HepG2 (cell line): ENCODE results near the gene RBM47. TPM values are rescaled to one million over a fixed set of nuclear protein-coding genes. Genes with fewer than 3 reads are reported as not detected.

Experiments used
- ATAC-seq: fragments of 200-7000 bp; cut with Tn5 transposase; 3 replicates; pipeline ENCODE4 v1.9.1; 2020; ENCODE audit warnings: mild to moderate bottlenecking, moderate library complexity
- BruUV-seq: library from RNA; stranded (reverse); fragments of 400-500 nt; replicated peaks from 2 replicates; lab custom pipeline; 2021; lab: Mats Ljungman, UMichigan
- CTCF ChIA-PET: fragments of 300-600 bp; formaldehyde crosslinking; extraction: SDS; loops from one replicate; lab custom pipeline; 2021; ENCODE audit warnings: low total read pairs, inconsistent platforms, low intra/inter-chr PET ratio; lab: Yijun Ruan, JAX
- POLR2A ChIA-PET: fragments of 350-600 bp; sonication (Branson Sonifier 250); formaldehyde crosslinking; loops from one replicate; lab custom pipeline; 2020; ENCODE audit warnings: antibody characterized with exemption, inconsistent platforms; lab: Yijun Ruan, JAX
- DNase-seq: peaks from one replicate; pipeline ENCODE4 v3.0.0-alpha.2; 2015; ENCODE audit warnings: low spot score
- FAIRE-seq: peaks from 3 replicates; lab custom pipeline; 2011; peaks lifted over from hg19 to GRCh38; lab: Jason Lieb, UNC
- H2AFZ ChIP-seq: one replicate; pipeline ENCODE4 v1.6.1; 2011; ENCODE audit warnings: low read length, inconsistent platforms
- H3K27ac ChIP-seq: fragments of 300-600 bp; 3 replicates; pipeline ENCODE4 v1.8.0; 2011; ENCODE audit warnings: mixed run types, mild to moderate bottlenecking, mixed read lengths, low read length, inconsistent platforms; ENCODE audit not compliant: insufficient read depth; ENCODE audit errors: extremely low read length
- H3K27me3 ChIP-seq, 2 experiments: fragments of 200-600 bp in 1 of 2; 2 replicates in 1 of 2; 3 replicates in 1 of 2; pipeline versions ENCODE4 v1.6.0 to v1.8.0; 2011; ENCODE audit warnings: low read length in 2 of 2, mild to moderate bottlenecking in 2 of 2, moderate library complexity in 2 of 2, inconsistent platforms in 1 of 2; ENCODE audit not compliant: insufficient read depth in 2 of 2, control insufficient read depth in 1 of 2
- H3K36me3 ChIP-seq, 2 experiments: fragments of 200-600 bp in 1 of 2; replicated peaks in 1 of 2; 2 replicates in 1 of 2; 3 replicates in 1 of 2; pipeline versions ENCODE4 v1.5.1 to v1.8.0; 2011; ENCODE audit warnings: low read length in 2 of 2, inconsistent platforms in 1 of 2; ENCODE audit not compliant: insufficient read depth in 2 of 2, control insufficient read depth in 1 of 2
- H3K4me1 ChIP-seq: 2 replicates; pipeline ENCODE4 v1.5.1; 2012; ENCODE audit warnings: low read length, inconsistent platforms; ENCODE audit not compliant: insufficient read depth
- H3K4me2 ChIP-seq: 2 replicates; pipeline ENCODE4 v1.6.0; 2011; ENCODE audit warnings: low read depth, low read length, inconsistent platforms
- H3K4me3 ChIP-seq, 3 experiments: fragments of 200-600 bp in 1 of 3; sonication (generic), shearing (Covaris generic) in 1 of 3; replicated peaks in 1 of 3; 2 replicates each; pipeline ENCODE4 v1.5.1; 2011 to 2016; ENCODE audit warnings: low read length in 3 of 3, inconsistent platforms in 2 of 3, low read depth in 2 of 3, mild to moderate bottlenecking in 2 of 3, control low read depth in 1 of 3, mixed read lengths in 1 of 3; ENCODE audit not compliant: insufficient read depth in 1 of 3
- H3K79me2 ChIP-seq: one replicate; pipeline ENCODE4 v1.6.1; 2011; ENCODE audit warnings: low read length, inconsistent platforms; ENCODE audit not compliant: insufficient read depth
- H3K9ac ChIP-seq: 2 replicates; pipeline ENCODE4 v1.6.0; 2011; ENCODE audit warnings: mild to moderate bottlenecking, low read depth, low read length, inconsistent platforms; ENCODE audit not compliant: insufficient read depth
- H3K9me3 ChIP-seq: 2 replicates; pipeline ENCODE4 v1.5.1; 2012; ENCODE audit warnings: mild to moderate bottlenecking, low read length
- H4K20me1 ChIP-seq: 2 replicates; pipeline ENCODE4 v1.6.0; 2011; ENCODE audit warnings: inconsistent platforms, mild to moderate bottlenecking, low read length, moderate library complexity; ENCODE audit not compliant: insufficient read depth
- ARID2 ChIP-seq: sonication (generic); formaldehyde crosslinking; IDR thresholded peaks from 2 replicates; pipeline ENCODE4 v1.8.1; 2022; ENCODE audit warnings: mild to moderate bottlenecking, missing genetic modification reagents, borderline replicate concordance
- ATAD3A ChIP-seq: sonication (generic); formaldehyde crosslinking; IDR thresholded peaks from 2 replicates; pipeline ENCODE4 v1.4.0; 2020; ENCODE audit warnings: missing genetic modification reagents
- HNRNPL ChIP-seq: fragments of 200-400 bp; formaldehyde crosslinking; IDR thresholded peaks from 2 replicates; pipeline ENCODE4 v1.6.1; 2017; ENCODE audit warnings: mild to moderate bottlenecking, low read depth, low read length
- MTA1 ChIP-seq: sonication (generic); formaldehyde crosslinking; IDR thresholded peaks from 2 replicates; pipeline ENCODE4 v1.4.0; 2020; ENCODE audit warnings: missing genetic modification reagents, mild to moderate bottlenecking, borderline replicate concordance
- PHF21A ChIP-seq: sonication (generic); formaldehyde crosslinking; IDR thresholded peaks from 2 replicates; pipeline ENCODE4 v1.5.0; 2020; ENCODE audit warnings: mild to moderate bottlenecking, missing genetic modification reagents
- STAG1 ChIP-seq: sonication (generic); formaldehyde crosslinking; IDR thresholded peaks from 2 replicates; pipeline ENCODE4 v1.4.0; 2020; ENCODE audit warnings: missing genetic modification reagents
- XRCC5 ChIP-seq: fragments of 200-400 bp; formaldehyde crosslinking; optimal IDR thresholded peaks from 2 replicates; pipeline ENCODE3; 2017; ENCODE audit warnings: mild to moderate bottlenecking, low read length
- ZNF232 ChIP-seq: sonication (generic); formaldehyde crosslinking; IDR thresholded peaks from 2 replicates; pipeline ENCODE4 v1.4.0; 2020; ENCODE audit warnings: missing genetic modification reagents, borderline replicate concordance
- ZNF749 ChIP-seq: sonication (generic); formaldehyde crosslinking; IDR thresholded peaks from 2 replicates; pipeline ENCODE4 v1.8.0; 2022; ENCODE audit warnings: mild to moderate bottlenecking, missing genetic modification reagents, moderate library complexity, borderline replicate concordance
- WGBS: methylation state at CpG from one replicate; pipeline ENCODE4 v1.1.6; 2017; ENCODE audit warnings: low lambda C conversion rate; 5-methylcytosine and 5-hydroxymethylcytosine counted together
- in situ Hi-C: cut with HindIII; loops from 2 replicates; pipeline ENCODE4 v1.10.0; 2017; ENCODE audit warnings: low pct_unique_long_range_greater_than_20kb; ENCODE audit not compliant: extremely low pct_ligation_motif_present
- intact Hi-C: fragments of 100-400 bp; cut with micrococcal nuclease; formaldehyde crosslinking; loops from one replicate; pipeline ENCODE4 v1.10.0; 2022; ENCODE audit not compliant: unreplicated experiment
- polyA plus RNA-seq, 8 experiments: library from polyadenylated mRNA; depleted of rRNA in 3 of 8; stranded (reverse) in 7 of 8; unstranded in 1 of 8; fragments of >200 nt; fragmentation: Illumina TruSeq in 4 of 8; extraction: Trizol in 4 of 8; gene quantifications; 2 replicates each; pipeline versions ENCODE4 v1.2.1 to v1.2.3, GENCODE V29; 2011 to 2016; ENCODE audit warnings: low read depth in 4 of 8, missing spikeins in 1 of 8, mixed read lengths in 1 of 8; ENCODE audit not compliant: insufficient read depth in 1 of 8
- total RNA-seq, 5 experiments: library from RNA; depleted of rRNA; stranded (reverse); fragments of >200 nt; fragmentation: Illumina TruSeq; extraction: Trizol; gene quantifications; 2 replicates each; pipeline ENCODE4 v1.2.3, GENCODE V29; 2016; ENCODE audit warnings: low read depth in 1 of 5
- TF ChIP-seq, protein P1 (sequence below): fragments of 450-650 bp; IDR thresholded peaks from 2 replicates; pipeline ENCODE4 v1.6.1; 2017; ENCODE audit warnings: mild to moderate bottlenecking
- TF ChIP-seq, protein P2 (sequence below): sonication (generic); formaldehyde crosslinking; IDR thresholded peaks from 2 replicates; pipeline ENCODE4 v1.5.1; 2020; ENCODE audit warnings: mild to moderate bottlenecking, moderate library complexity, missing genetic modification reagents
- TF ChIP-seq, protein P3 (sequence below): sonication (generic); formaldehyde crosslinking; IDR thresholded peaks from 2 replicates; pipeline ENCODE4 v1.8.0; 2022; ENCODE audit warnings: low read depth, missing genetic modification reagents

The RBM47 gene
- total and polyA plus RNA-seq, 2 of the 13 experiments (the other 11 are each of a cell fraction or from before 2014, with no cell fraction given), result 1.2 to 2.5 TPM

DNA sequence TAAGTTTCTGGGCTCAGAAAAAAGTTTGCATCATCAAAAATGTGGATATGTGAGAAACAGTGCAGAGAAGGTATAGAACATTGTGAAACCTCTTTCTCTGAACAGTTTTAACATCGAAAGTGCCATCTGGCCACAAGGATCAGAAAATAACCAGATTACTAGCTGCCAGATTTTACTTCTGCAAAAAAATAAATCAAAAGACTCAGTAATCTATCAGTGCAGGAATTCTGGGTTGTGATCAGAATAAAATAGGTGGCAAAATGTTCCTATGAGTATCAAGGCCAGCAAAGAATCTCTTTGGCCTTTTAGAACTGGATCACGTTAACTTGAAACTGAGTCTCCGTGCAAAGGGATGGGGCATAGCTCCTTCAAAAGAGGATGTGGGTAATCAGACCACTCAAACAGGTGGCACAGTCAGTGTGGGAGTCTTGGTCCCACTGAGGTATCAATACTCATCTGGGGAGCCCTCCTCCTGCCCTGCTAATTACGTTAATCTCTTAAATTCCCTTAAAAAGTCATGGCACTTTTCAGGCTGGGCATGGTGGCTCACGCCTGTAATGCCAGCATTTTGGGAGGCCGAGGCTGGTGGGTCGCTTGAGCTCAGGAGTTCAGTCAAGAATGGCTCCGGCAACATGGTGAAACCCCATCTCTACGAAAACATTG, 26.7 kb upstream of the RBM47 start:
- TF ChIP-seq HNRNPL, result no peak
- H3K27me3 ChIP-seq, result no peaks in the 10 kb centered on the region
- intact Hi-C loops (no loop called here), in situ Hi-C loops (no loop called here)
- H2AFZ ChIP-seq, result no peak overlapping the region
- DNase-seq (no peak), FAIRE-seq (no peak), ATAC-seq (no peak)
- ChIA-PET POLR2A (no interaction called here), CTCF (no interaction called here)
- no peaks in the 10 kb centered on the region for H3K79me2 ChIP-seq
- no peak overlapping the region for H3K9ac ChIP-seq
- no peaks in the 10 kb centered on the region for H4K20me1 ChIP-seq
- no TSS peak for BruUV-seq
- H3K36me3 ChIP-seq, result no peaks in the 10 kb centered on the region
- H3K9me3 ChIP-seq, result no peaks in the 10 kb centered on the region
- WGBS, result 79% methylated on average over 8 of the region's 9 CpGs
- no peak overlapping the region for H3K4me3 ChIP-seq
- no peak overlapping the region for H3K27ac ChIP-seq
- no peak overlapping the region for H3K4me2 ChIP-seq
- no peaks in the 10 kb centered on the region; the same call in 1 of the 2 replicates for H3K4me1 ChIP-seq

DNA sequence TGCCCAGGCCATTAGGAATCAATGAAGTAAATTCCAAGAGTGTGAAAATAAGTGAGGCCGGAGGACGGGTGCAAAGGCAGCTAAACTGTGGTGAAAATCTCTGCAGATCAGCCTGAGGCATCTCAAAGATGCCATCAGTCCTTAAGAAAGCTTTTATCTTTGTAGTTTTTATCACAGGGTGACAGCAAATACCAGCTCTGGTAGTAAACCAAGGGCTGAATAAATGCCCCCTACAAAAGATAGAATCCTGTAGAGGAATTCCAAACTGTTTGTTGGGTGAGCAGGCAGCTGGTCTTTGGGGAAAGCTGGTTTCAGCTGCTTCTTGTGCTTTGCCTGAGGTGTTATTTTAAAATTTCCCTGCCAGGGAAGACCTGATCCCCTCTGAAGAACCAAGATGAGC, 21.6 kb upstream of the RBM47 start:
- Histone ChIP-seq H3K27me3 (no peaks in the 10 kb centered on the region), H2AFZ (no peak overlapping the region), H3K9me3 (no peaks in the 10 kb centered on the region), H3K4me1 (no peaks in the 10 kb centered on the region; the same call in 1 of the 2 replicates), H3K4me2 (no peak overlapping the region), H3K27ac (no peak overlapping the region), H3K36me3 (no peaks in the 10 kb centered on the region), H3K9ac (no peak overlapping the region), H4K20me1 (no peaks in the 10 kb centered on the region), H3K4me3 (no peak overlapping the region), H3K79me2 (no peaks in the 10 kb centered on the region)
- intact Hi-C loops (no loop called here), in situ Hi-C loops (no loop called here)
- ChIA-PET CTCF (no interaction called here), POLR2A (no interaction called here)
- no TSS peak for BruUV-seq
- ATAC-seq, result no peak
- DNase-seq, result no peak
- no peak for FAIRE-seq
- 46% methylated on average over 2 of the region's 2 CpGs for WGBS
- TF ChIP-seq, protein P1, sequence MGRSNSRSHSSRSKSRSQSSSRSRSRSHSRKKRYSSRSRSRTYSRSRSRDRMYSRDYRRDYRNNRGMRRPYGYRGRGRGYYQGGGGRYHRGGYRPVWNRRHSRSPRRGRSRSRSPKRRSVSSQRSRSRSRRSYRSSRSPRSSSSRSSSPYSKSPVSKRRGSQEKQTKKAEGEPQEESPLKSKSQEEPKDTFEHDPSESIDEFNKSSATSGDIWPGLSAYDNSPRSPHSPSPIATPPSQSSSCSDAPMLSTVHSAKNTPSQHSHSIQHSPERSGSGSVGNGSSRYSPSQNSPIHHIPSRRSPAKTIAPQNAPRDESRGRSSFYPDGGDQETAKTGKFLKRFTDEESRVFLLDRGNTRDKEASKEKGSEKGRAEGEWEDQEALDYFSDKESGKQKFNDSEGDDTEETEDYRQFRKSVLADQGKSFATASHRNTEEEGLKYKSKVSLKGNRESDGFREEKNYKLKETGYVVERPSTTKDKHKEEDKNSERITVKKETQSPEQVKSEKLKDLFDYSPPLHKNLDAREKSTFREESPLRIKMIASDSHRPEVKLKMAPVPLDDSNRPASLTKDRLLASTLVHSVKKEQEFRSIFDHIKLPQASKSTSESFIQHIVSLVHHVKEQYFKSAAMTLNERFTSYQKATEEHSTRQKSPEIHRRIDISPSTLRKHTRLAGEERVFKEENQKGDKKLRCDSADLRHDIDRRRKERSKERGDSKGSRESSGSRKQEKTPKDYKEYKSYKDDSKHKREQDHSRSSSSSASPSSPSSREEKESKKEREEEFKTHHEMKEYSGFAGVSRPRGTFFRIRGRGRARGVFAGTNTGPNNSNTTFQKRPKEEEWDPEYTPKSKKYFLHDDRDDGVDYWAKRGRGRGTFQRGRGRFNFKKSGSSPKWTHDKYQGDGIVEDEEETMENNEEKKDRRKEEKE, result no peak
- no peak for TF ChIP-seq MTA1 (CRISPR knock-in tag)
- no peak for TF ChIP-seq ATAD3A (CRISPR knock-in tag)
- no peak for TF ChIP-seq PHF21A (CRISPR knock-in tag)
- no peak for TF ChIP-seq ARID2 (CRISPR knock-in tag)
- TF ChIP-seq, protein P2, sequence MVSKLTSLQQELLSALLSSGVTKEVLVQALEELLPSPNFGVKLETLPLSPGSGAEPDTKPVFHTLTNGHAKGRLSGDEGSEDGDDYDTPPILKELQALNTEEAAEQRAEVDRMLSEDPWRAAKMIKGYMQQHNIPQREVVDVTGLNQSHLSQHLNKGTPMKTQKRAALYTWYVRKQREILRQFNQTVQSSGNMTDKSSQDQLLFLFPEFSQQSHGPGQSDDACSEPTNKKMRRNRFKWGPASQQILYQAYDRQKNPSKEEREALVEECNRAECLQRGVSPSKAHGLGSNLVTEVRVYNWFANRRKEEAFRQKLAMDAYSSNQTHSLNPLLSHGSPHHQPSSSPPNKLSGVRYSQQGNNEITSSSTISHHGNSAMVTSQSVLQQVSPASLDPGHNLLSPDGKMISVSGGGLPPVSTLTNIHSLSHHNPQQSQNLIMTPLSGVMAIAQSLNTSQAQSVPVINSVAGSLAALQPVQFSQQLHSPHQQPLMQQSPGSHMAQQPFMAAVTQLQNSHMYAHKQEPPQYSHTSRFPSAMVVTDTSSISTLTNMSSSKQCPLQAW (CRISPR knock-in tag), result no peak
- no peak for TF ChIP-seq STAG1
- TF ChIP-seq XRCC5, result no peak
- TF ChIP-seq, protein P3, sequence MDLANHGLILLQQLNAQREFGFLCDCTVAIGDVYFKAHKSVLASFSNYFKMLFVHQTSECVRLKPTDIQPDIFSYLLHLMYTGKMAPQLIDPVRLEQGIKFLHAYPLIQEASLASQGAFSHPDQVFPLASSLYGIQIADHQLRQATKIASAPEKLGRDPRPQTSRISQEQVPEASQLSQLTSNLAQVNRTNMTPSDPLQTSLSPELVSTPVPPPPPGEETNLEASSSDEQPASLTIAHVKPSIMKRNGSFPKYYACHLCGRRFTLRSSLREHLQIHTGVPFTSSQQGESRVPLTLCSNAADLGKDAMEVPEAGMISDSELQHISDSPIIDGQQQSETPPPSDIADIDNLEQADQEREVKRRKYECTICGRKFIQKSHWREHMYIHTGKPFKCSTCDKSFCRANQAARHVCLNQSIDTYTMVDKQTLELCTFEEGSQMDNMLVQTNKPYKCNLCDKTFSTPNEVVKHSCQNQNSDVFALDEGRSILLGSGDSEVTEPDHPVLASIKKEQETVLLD, result no peak
- no peak for TF ChIP-seq ZNF749 (CRISPR knock-in tag)
- TF ChIP-seq ZNF232 (CRISPR knock-in tag), result no peak
